SW 1271 (cell line): ENCODE data around the gene VIPAS39.
"Not testable (repeated sequence)": the region's sequence is repeated elsewhere in the genome, so short reads cannot be mapped to it uniquely, and the experiment has no call there.

ENCODE experiments used
- DNase-seq, 2 experiments: peaks; one replicate each; lab custom pipeline; 2025; lab: John Stamatoyannopoulos, UW

VIPAS39 gene

GRCh38 chr14:77470224-77470870 is 12.9 kb upstream of the VIPAS39 start:
- DNase-seq: no peak

GRCh38 chr14:77469539-77469938 is 12.1 kb upstream of the VIPAS39 start:
- DNase-seq: peak in 1 of 2 experiments; percentile 11

- no peak for DNase-seq
These were observed 11.7 kb upstream of the VIPAS39 start for GRCh38 chr14:77469067-77469505.

GRCh38 chr14:77467801-77468200 is 10.4 kb upstream of the VIPAS39 start:
- DNase-seq: no peak

GRCh38 chr14:77459072-77459723 is 1.8 kb upstream of the VIPAS39 start:
- peak; percentile 20 to 56 for DNase-seq

GRCh38 chr14:77458249-77458950 is 999 bp upstream of the VIPAS39 start:
- DNase-seq: peak in 1 of 2 experiments; percentile 35

- no peak for DNase-seq
These were observed 283 bp downstream of the VIPAS39 start for GRCh38 chr14:77457115-77457521.

GRCh38 chr14:77455966-77456640 is 1.3 kb downstream of the VIPAS39 start:
- DNase-seq: no peak

GRCh38 chr14:77442196-77442595 is 15.2 kb downstream of the VIPAS39 start:
- DNase-seq: no peak

GRCh38 chr14:77439861-77440260 is 17.5 kb downstream of the VIPAS39 start:
- no peak for DNase-seq

GRCh38 chr14:77438596-77438995 is 18.8 kb downstream of the VIPAS39 start:
- DNase-seq: no peak

- DNase-seq: no peak
These were observed 21.4 kb downstream of the VIPAS39 start for GRCh38 chr14:77436042-77436441.

GRCh38 chr14:77426396-77426795 is 31.0 kb downstream of the VIPAS39 start:
- no peak for DNase-seq

GRCh38 chr14:77424862-77425261 is 32.5 kb downstream of the VIPAS39 start:
- no peak for DNase-seq

GRCh38 chr14:77423423-77423822 is 34.0 kb downstream of the VIPAS39 start, which contains the start of gene NOXRED1:
Gene NOXRED1 (minus strand): TSS chr14:77423523. CDS start chr14:77422889, 634 bp downstream.
- DNase-seq: no peak

GRCh38 chr14:77421201-77421600 is 36.2 kb downstream of the VIPAS39 start:
- DNase-seq: no peak

GRCh38 chr14:77416836-77417235 is 40.6 kb downstream of the VIPAS39 start:
- no peak for DNase-seq

- not testable (repeated sequence) for DNase-seq
These were observed 41.3 kb downstream of the VIPAS39 start for GRCh38 chr14:77416098-77416497.

GRCh38 chr14:77415403-77416030 is 41.9 kb downstream of the VIPAS39 start:
- DNase-seq: not testable (repeated sequence)

GRCh38 chr14:77409131-77409533 is 48.3 kb downstream of the VIPAS39 start:
- no peak for DNase-seq

GRCh38 chr14:77407158-77407557 is 50.2 kb downstream of the VIPAS39 start:
- no peak for DNase-seq

- no peak for DNase-seq
These were observed 50.7 kb downstream of the VIPAS39 start for GRCh38 chr14:77406718-77407117.
